CD4-positive, alpha-beta T cell treated with Interleukin-15 for 4 hours (primary cell): ENCODE results near the gene CLSTN1.

Experiments
- DNase-seq: peaks from one replicate; pipeline ENCODE4 v3.0.0-alpha.2; 2020; ENCODE audit warnings: low spot score

Gene CLSTN1

GRCh38 chr1:9850442-9851162, 26.8 kb upstream of the CLSTN1 start:
- no peak for DNase-seq

DNA sequence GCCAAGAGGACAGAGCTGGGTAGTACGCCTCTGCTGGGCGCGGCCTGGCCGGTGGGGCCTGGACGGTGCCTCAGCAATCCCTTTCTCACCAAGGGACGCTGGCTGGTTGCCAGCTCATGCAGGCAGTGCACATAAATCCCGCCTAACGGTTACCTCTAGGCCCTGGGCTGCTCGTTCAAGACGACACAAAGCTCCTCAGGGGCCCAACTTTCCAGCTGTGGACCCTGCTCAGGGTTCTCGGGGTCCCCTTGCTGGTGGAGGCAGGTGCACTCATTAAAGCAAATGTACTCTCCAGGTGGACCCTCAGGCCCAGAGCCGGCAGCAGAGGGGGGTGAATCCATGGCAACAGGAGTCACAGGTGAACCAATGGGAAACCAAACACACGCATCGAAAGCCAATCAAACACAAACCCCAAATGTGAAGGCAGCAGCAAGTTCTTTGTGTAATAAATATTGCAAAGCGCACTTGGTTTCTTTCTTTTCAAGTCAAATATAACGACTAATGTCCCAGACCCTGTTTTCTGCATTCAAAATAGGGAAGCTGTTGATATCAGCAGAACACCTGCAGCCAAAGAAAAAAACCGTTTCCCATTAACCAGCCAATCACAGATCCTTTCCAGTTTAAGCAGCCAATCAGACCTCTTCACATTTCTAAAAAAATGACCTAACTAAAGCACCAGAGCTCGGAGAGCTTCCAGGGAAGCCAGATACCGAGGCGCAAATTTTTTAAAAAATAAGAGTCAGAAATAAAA, 26.1 kb upstream of the CLSTN1 start:
- DNase-seq: peak; percentile 12

DNA sequence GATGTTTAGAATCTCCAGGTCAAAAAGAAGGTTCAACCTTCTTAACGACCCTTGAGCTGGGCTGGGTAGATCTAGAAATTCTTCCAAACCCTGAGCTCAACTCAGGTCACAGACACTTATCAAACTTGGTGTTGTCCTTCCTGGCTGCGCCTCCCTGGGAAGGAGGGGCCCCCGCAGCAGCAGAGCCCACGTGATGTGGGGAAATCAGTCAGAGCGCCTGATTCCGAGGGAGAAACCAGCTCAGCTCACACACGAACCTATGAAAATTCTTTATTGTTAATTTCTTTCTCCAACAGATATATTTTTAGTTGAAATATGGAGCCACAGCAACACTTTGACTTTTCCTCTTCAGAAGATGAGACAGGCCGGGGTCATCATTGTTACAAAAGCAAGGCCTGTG, 24.3 kb upstream of the CLSTN1 start:
- no peak for DNase-seq

DNA sequence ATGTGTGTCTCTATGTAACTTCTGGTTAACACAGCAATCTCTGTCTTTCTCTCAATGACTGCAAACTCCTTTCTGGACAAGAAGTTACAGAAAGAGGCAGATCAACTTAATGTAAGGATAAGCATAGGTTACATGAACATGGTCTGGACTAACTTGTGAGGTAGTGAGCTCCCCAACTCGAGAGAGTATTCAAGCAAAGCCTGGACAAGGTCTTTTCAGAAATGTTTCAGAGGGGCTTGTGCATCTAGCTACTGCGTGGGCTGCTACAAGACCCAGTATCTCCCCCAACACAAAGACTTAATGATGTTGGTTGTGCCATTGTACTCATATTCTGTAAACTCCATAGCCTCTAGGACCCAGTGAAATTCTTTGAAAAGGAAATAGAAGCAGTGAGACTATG, 23.5 kb upstream of the CLSTN1 start:
- no peak for DNase-seq

GRCh38 chr1:9846611-9847171, 22.9 kb upstream of the CLSTN1 start:
- no peak for DNase-seq

GRCh38 chr1:9845914-9846313, 22.1 kb upstream of the CLSTN1 start:
- DNase-seq: no peak

- DNase-seq: no peak
These were observed 21.0 kb upstream of the CLSTN1 start for GRCh38 chr1:9844756-9845155.

DNA sequence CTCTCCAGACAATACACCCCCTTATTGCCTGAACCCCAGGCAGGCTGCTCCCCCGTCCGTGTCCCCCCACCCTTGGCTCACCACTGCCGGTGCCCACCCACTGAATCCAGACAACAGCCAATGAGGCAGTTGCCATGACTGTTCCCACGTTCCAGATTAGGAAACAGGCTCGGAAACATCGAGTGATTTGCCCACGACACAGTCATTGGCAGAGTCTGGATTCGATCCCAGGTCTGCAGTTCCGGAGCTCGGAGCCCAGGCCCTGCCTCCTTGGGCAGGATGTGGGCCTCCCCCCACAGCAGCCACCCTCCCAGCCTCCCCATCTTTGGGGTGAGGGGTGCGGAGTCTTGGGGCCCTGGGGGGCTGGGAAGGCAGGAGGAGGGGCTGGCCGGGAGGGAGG, 20.3 kb upstream of the CLSTN1 start:
- no peak for DNase-seq

DNA sequence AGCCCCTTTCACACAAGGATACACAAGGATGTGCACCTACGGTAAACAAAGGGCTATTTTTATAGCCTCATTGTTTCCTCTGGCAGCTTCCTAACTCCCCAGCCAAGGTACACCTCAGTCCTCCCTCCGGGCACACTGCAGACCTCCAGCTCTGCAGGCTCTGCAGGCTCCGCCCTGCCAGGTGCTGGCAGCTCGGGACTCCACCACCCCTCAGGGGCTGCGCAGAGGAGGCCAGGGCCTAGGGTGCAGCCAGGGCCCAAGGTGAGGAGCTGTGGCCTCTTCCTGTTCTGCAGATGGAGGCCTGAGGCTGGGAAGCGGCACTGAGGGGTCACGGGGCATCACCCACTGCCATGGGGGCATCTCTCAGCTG, 19.8 kb upstream of the CLSTN1 start:
- DNase-seq: no peak

DNA sequence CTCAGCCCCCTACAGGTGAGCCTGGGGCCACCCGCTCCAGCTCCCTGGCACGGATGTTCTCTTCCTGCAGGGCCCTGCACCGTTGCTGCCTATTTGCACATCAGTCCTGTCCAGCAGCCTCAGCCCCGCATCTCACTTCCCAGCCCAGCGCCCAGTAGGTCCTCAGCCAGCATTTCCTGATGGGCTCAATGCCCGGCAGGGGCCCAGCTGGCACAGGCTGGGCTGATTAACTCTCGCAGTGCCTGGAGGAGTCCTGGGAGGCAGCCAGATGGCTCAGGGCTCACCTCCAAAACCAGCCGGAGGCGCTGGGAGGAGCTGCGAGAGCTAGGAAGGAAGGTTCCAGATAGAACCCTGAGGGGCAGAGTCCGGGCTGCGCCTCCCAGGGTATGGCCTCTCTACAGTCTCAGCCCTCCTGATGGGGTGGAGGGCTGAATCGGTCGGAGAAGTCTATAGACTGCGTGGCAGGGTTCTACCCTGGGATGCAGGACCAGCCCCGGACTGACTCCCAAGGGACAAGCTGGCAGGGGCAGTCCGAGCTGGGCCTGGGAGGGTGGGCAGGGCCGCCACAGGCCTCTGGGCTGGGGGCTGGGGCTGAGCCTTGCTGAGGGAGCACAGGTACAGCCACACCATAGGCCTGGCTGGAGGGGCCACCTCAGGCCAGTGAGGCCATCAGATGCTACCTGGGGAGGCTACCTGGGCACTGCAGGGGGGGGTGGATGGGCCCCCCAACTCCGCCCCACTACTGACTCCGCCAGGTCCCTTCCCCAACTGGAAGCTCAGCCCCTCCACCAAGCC, 19.2 kb upstream of the CLSTN1 start:
- no peak for DNase-seq

DNA sequence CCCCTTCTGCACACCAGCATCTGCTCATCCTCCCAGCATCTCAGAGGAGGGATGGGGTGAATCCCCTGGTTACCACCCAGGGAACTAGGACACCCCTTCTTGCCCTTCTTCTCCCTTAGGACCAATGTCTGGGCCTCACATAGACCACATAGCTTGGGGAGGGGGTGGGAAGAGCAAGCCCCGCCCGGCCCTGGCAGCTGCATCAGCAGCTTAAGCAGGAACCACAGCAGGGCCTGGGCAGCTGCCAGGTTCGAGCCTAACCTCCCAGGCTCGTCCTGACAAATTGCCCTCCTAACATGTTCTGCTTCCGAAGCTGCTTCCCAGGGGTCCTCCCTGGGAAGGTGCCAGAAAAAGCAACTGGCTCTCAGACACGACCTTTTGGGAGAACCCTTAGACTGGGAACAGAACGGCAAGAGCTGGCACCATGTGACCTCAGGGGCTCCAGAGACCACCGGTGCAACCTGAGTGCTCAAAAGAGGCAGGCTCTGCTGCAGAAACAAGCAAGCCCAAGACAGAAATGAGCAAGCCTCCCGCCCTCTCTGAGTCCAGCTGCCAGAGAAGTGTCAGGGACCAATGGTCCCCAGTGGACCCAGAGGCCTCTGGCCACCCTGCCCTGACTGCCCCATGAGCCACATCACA, 18.4 kb upstream of the CLSTN1 start:
- DNase-seq: no peak

DNA sequence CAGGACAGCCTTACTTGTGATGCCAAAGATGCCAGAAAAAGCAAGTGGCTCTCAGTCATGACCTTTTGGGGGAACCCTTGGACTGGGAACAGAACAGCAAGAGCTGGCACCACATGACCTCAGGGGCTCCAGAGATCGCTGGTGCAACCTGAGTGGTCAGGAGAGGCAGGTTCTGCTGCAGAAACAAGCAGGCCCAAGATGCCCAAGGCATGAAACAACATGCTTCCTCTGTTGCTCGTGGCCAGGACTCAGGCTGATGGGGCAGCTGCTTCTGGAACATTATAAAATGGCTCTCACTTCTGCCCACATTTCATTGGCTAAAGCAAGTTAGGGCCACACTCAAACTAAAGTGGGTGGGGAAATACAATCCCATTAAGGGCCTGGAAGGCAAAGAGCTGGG, 17.7 kb upstream of the CLSTN1 start:
- DNase-seq: no peak

DNA sequence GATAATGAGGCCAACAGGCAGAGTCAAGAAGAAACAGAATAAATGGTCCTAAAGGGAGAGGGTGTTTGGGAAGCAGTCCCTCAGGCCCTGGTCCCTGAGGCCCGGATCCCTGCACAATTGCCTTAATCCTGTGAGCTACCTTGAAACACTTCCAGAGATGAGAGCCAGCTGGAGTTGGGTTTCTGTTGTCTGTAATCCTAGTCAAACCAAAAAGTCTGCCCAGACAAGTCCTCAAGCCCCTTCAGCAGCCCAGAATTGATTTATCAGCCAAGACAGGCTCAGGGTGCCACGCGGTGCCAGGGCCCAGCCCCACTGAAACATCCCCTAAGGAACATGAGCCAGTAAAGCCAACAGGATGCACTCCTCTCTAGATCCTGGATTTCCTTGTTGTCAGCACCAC, 16.4 kb upstream of the CLSTN1 start:
- no peak for DNase-seq

- no peak for DNase-seq
These were observed 15.2 kb upstream of the CLSTN1 start for GRCh38 chr1:9838946-9839345.

GRCh38 chr1:9836632-9836960, 12.8 kb upstream of the CLSTN1 start:
- DNase-seq: no peak

DNA sequence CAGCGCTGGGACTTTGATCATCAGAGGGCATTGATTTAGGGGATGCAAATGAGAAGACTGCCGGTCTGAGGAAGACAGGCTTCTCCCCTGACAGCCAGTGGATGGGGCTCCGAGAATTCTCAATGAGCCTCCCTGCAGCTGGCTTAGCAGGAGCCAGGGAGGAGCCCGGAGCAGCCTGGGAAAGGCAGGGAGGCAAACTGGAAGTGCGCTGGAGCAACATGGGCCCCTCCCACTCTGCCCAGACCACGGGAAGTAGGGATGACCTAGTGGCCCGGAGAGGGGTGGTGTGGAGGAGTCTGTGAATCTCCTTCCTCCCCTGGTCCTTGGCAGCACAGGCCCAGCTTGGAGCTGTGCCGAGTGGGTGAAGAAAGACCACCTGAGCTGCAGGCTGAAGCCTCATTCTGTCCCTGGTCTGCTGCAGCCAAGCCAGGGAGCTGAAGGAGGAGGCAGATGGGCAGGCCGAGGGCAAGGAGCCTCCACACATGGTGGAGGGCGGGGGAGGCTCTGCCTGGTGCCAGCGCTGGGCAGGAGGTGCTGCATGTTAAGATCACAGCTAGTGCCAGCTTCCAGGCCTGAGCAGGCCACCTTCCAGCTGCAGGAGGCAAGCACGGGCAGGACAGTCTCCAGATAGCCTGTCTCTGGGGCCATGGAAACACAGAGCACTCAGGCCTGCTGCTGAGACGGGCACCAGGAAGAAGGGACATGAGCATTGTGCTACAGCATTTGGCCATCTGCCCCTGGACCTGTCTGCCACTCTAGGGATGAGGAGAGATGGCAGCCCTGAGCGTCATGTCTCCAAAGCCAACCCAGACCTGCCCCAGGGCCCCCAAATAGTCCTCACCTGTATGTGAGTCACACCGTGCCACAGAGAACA, 12.2 kb upstream of the CLSTN1 start:
- no peak for DNase-seq

GRCh38 chr1:9835404-9835757, 11.6 kb upstream of the CLSTN1 start:
- DNase-seq: no peak

GRCh38 chr1:9833632-9834031, 9.9 kb upstream of the CLSTN1 start:
- DNase-seq: no peak

DNA sequence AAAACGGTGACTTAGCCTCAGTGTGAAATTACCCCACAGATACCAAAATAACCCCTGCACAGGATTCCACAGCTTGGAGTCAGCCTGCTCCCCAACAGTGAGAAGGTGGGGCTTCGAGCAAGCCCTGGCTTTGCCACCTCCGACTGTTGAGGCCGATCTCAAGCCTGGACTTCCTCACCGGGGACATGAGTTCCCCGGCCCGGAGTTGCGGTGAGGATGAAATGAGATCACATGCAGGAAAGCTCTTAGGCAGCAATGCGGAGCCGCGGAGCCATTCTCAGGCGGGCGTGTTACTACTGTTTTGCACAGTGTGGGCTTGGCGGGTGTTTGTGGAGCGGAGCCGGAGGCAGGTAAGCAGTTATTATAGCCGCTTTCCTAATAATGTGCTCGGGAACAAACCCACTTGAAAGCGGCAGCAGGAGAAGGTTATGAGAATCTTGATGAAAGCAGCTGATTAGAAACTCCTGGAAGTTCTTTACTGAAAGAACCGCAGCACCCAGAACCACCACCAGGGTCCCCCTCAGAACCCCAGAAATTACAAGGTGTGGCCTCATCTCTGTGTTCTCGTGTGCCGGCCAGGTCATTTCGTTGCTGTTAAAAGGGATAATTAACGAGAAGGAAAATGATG, 3.9 kb upstream of the CLSTN1 start:
- no peak for DNase-seq

- no peak for DNase-seq
These were observed 2.9 kb upstream of the CLSTN1 start for GRCh38 chr1:9826616-9827015.

GRCh38 chr1:9826087-9826486, 2.3 kb upstream of the CLSTN1 start:
- DNase-seq: no peak
